IMR-90 (cell line): ENCODE data around the gene MT1G.

Experiments used
- BHLHE40 ChIP-seq: fragments of 150-350 bp; IDR thresholded peaks from 2 replicates; pipeline ENCODE4 v1.6.1; 2016; ENCODE audit warnings: mild to moderate bottlenecking, low read depth, low read length
- CEBPB ChIP-seq: IDR thresholded peaks from 2 replicates; pipeline ENCODE4 v1.6.1; 2012; ENCODE audit warnings: low read depth, low read length, improper control_type of control experiment
- CTCF ChIP-seq: conservative IDR thresholded peaks from 2 replicates; pipeline ENCODE4 v1.5.1; 2012; ENCODE audit warnings: mild to moderate bottlenecking, low read depth, low read length, improper control_type of control experiment
- FOS ChIP-seq: fragments of 150-350 bp; IDR thresholded peaks from 2 replicates; pipeline ENCODE4 v1.6.1; 2016; ENCODE audit warnings: low read depth, low read length
- MAFK ChIP-seq: IDR thresholded peaks from 2 replicates; pipeline ENCODE4 v1.6.1; 2012; ENCODE audit warnings: low read depth, low read length, improper control_type of control experiment
- MXI1 ChIP-seq: IDR thresholded peaks from 2 replicates; pipeline ENCODE4 v1.6.1; 2012; ENCODE audit warnings: low read depth, mild to moderate bottlenecking, low read length, moderate library complexity, borderline replicate concordance
- NFE2L2 ChIP-seq: fragments of 150-350 bp; IDR thresholded peaks from 2 replicates; pipeline ENCODE4 v1.6.1; 2016; ENCODE audit warnings: low read depth, mild to moderate bottlenecking, low read length
- POLR2A ChIP-seq: IDR thresholded peaks from 2 replicates; pipeline ENCODE4 v1.6.1; 2012; ENCODE audit warnings: mild to moderate bottlenecking, low read depth, low read length
- RAD21 ChIP-seq: IDR thresholded peaks from 2 replicates; pipeline ENCODE4 v1.6.1; 2012; ENCODE audit warnings: low read length, improper control_type of control experiment
- RCOR1 ChIP-seq: IDR thresholded peaks from 2 replicates; pipeline ENCODE4 v1.6.1; 2012; ENCODE audit warnings: mild to moderate bottlenecking, low read length, improper control_type of control experiment; ENCODE audit not compliant: insufficient replicate concordance
- USF2 ChIP-seq: fragments of 150-350 bp; IDR thresholded peaks from 2 replicates; pipeline ENCODE4 v1.6.1; 2017; ENCODE audit warnings: mild to moderate bottlenecking, antibody characterized with exemption, low read length, low read depth

- TF ChIP-seq MXI1 = no peak
- no peak for TF ChIP-seq USF2
- no peak for TF ChIP-seq FOS
- no peak for TF ChIP-seq POLR2A
- no peak for TF ChIP-seq BHLHE40
- no peak for TF ChIP-seq RAD21
- no peak for TF ChIP-seq CTCF
- no peak for TF ChIP-seq NFE2L2
- TF ChIP-seq RCOR1 = no peak
- no peak for TF ChIP-seq MAFK
- TF ChIP-seq CEBPB = no peak
These were observed 20.0 kb downstream of the MT1G start for GRCh38 chr16:56647641-56648431.
